ENCODE data around the gene SUMF1.
"Not testable (repeated sequence)": the region's sequence is repeated elsewhere in the genome, so short reads cannot be mapped to it uniquely, and the experiment has no call there.

The SUMF1 gene

GRCh38 chr3:4332574-4332973, 134.5 kb downstream of the SUMF1 start:
- DNase-seq, result no peak

GRCh38 chr3:4332111-4332510, 135.0 kb downstream of the SUMF1 start:
- DNase-seq, result no peak

GRCh38 chr3:4329806-4330205, 137.3 kb downstream of the SUMF1 start:
- DNase-seq, result not testable (repeated sequence)

GRCh38 chr3:4326868-4327267, 140.2 kb downstream of the SUMF1 start:
- DNase-seq, result no peak

GRCh38 chr3:4323246-4324027, 143.6 kb downstream of the SUMF1 start:
- DNase-seq, result no peak

- no peak for DNase-seq
These were observed 144.4 kb downstream of the SUMF1 start for GRCh38 chr3:4322635-4323034.

- no peak for DNase-seq
These were observed 145.3 kb downstream of the SUMF1 start for GRCh38 chr3:4321732-4322131.

- DNase-seq, result no peak
These were observed 146.8 kb downstream of the SUMF1 start for GRCh38 chr3:4320096-4320911.

- DNase-seq, result no peak
These were observed 152.4 kb downstream of the SUMF1 start for GRCh38 chr3:4314688-4315087.

- DNase-seq, result no peak
These were observed 153.3 kb downstream of the SUMF1 start for GRCh38 chr3:4313606-4314293.

GRCh38 chr3:4311496-4311895, 155.6 kb downstream of the SUMF1 start:
- DNase-seq, result no peak
